ENCODE data around the gene TXNDC2.

Gene TXNDC2

GRCh38 chr18:9919564-9920232, 33.9 kb downstream of the TXNDC2 start:
- peaks cover 2% of the 10 kb centered on the region for H3K27me3 ChIP-seq (ENCODE audit: insufficient read depth, low read length, poor library complexity, severe bottlenecking)
- H4K20me1 ChIP-seq (ENCODE audit: insufficient read depth, low read length, poor library complexity, severe bottlenecking), result peaks cover 99% of the 10 kb centered on the region
- H2AFZ ChIP-seq (ENCODE audit: low read length), result no peak overlapping the region
- H3K4me2 ChIP-seq (ENCODE audit: low read depth, low read length, poor library complexity, severe bottlenecking), result peak overlapping the region; percentile 91
- no peak overlapping the region for H3K9ac ChIP-seq (ENCODE audit: low read depth, low read length, poor library complexity, severe bottlenecking)
- no peaks in the 10 kb centered on the region for H3K9me2 ChIP-seq (replicated peaks; ENCODE audit: low read depth, low read length)
- no peak for TF ChIP-seq CTCF (conservative IDR thresholded peaks at IDR 0.05; ENCODE audit: low read length)
- no peak for TF ChIP-seq EZH2phosphoT487 (IDR thresholded peaks at IDR 0.05; ENCODE audit: borderline replicate concordance)
- H3K79me2 ChIP-seq (ENCODE audit: insufficient read depth, low read length), result peaks cover 100% of the 10 kb centered on the region
- H3K36me3 ChIP-seq (ENCODE audit: insufficient read depth, low read length), result no peaks in the 10 kb centered on the region; the same call in 1 of the 2 replicates
- peaks cover 83% of the 10 kb centered on the region for H3K4me1 ChIP-seq (ENCODE audit: insufficient read depth, low read length, poor library complexity, severe bottlenecking)
- no peaks in the 10 kb centered on the region for H3K9me3 ChIP-seq (ENCODE audit: insufficient read depth, low read depth, low read length)
- no peaks in the 10 kb centered on the region for H3F3A ChIP-seq (ENCODE audit: low read depth)
- peak overlapping the region; percentile 92 for H3K4me3 ChIP-seq (ENCODE audit: low read length, poor library complexity, severe bottlenecking)

GRCh38 chr18:9922592-9923311, 37.0 kb downstream of the TXNDC2 start:
- Histone ChIP-seq H3K27me3 (ENCODE audit: insufficient read depth, low read length, poor library complexity, severe bottlenecking) (no peaks in the 10 kb centered on the region), H3K4me1 (ENCODE audit: insufficient read depth, low read length, poor library complexity, severe bottlenecking) (peaks cover 76% of the 10 kb centered on the region), H3K79me2 (ENCODE audit: insufficient read depth, low read length) (peaks cover 100% of the 10 kb centered on the region), H3K4me3 (ENCODE audit: low read length, poor library complexity, severe bottlenecking) (peak overlapping the region; percentile 32), H3K9me2 (replicated peaks; ENCODE audit: low read depth, low read length) (no peaks in the 10 kb centered on the region), H3K9me3 (ENCODE audit: insufficient read depth, low read depth, low read length) (no peaks in the 10 kb centered on the region), H2AFZ (ENCODE audit: low read length) (no peak overlapping the region), H3F3A (ENCODE audit: low read depth) (no peaks in the 10 kb centered on the region), H4K20me1 (ENCODE audit: insufficient read depth, low read length, poor library complexity, severe bottlenecking) (peaks cover 99% of the 10 kb centered on the region), H3K4me2 (ENCODE audit: low read depth, low read length, poor library complexity, severe bottlenecking) (peak overlapping the region; percentile 66), H3K36me3 (ENCODE audit: insufficient read depth, low read length) (no peaks in the 10 kb centered on the region; the same call in 1 of the 2 replicates), H3K9ac (ENCODE audit: low read depth, low read length, poor library complexity, severe bottlenecking) (no peak overlapping the region)
- no peak for TF ChIP-seq EZH2phosphoT487 (IDR thresholded peaks at IDR 0.05; ENCODE audit: borderline replicate concordance)
- TF ChIP-seq CTCF (conservative IDR thresholded peaks at IDR 0.05; ENCODE audit: low read length), result no peak

GRCh38 chr18:9924371-9924943, 38.7 kb downstream of the TXNDC2 start:
- H3K36me3 ChIP-seq (ENCODE audit: insufficient read depth, low read length), result no peaks in the 10 kb centered on the region; the same call in 1 of the 2 replicates

More at GRCh38 chr18:9924371-9924943, 38.7 kb downstream of the TXNDC2 start:
- TF ChIP-seq EZH2phosphoT487 (IDR thresholded peaks at IDR 0.05; ENCODE audit: borderline replicate concordance) (no peak), CTCF (conservative IDR thresholded peaks at IDR 0.05; ENCODE audit: low read length) (no peak)
- Histone ChIP-seq H4K20me1 (ENCODE audit: insufficient read depth, low read length, poor library complexity, severe bottlenecking) (peaks cover 99% of the 10 kb centered on the region), H2AFZ (ENCODE audit: low read length) (no peak overlapping the region), H3K4me3 (ENCODE audit: low read length, poor library complexity, severe bottlenecking) (no peak overlapping the region), H3K27me3 (ENCODE audit: insufficient read depth, low read length, poor library complexity, severe bottlenecking) (no peaks in the 10 kb centered on the region), H3K4me2 (ENCODE audit: low read depth, low read length, poor library complexity, severe bottlenecking) (peak overlapping the region; percentile 66), H3K4me1 (ENCODE audit: insufficient read depth, low read length, poor library complexity, severe bottlenecking) (peaks cover 76% of the 10 kb centered on the region), H3K9ac (ENCODE audit: low read depth, low read length, poor library complexity, severe bottlenecking) (no peak overlapping the region), H3F3A (ENCODE audit: low read depth) (no peaks in the 10 kb centered on the region), H3K9me3 (ENCODE audit: insufficient read depth, low read depth, low read length) (no peaks in the 10 kb centered on the region), H3K79me2 (ENCODE audit: insufficient read depth, low read length) (peaks cover 100% of the 10 kb centered on the region), H3K9me2 (replicated peaks; ENCODE audit: low read depth, low read length) (no peaks in the 10 kb centered on the region)
